Gastrocnemius medialis (tissue), 4 donors: ENCODE measurements around the gene ZAP70. TPM values are rescaled to one million over a fixed set of nuclear protein-coding genes. Genes with fewer than 3 reads are reported as not detected.

Experiments
- ATAC-seq, 2 donors: fragments of 150-250 bp; one replicate each; pipeline ENCODE4 v1.9.1; 2016
- DNase-seq, 2 donors: peaks; one replicate each; pipeline ENCODE4 v3.0.0-alpha.2; 2019
- H3K27ac ChIP-seq, 4 donors: fragments of 200-600 bp; sonication (generic); 1 replicate in 1 of 4; 2 replicates in 3 of 4; pipeline ENCODE4 v1.5.1; 2016 to 2018; ENCODE audit warnings: mild to moderate bottlenecking in 2 of 4, moderate library complexity in 1 of 4
- H3K27me3 ChIP-seq, 3 donors: fragments of 200-600 bp; sonication (generic) in 2 of 3; 1 replicate in 1 of 3; 2 replicates in 2 of 3; pipeline versions ENCODE4 v1.5.1 to v1.6.0; 2016 to 2019; ENCODE audit warnings: mild to moderate bottlenecking in 1 of 3, moderate library complexity in 1 of 3
- H3K36me3 ChIP-seq, 2 donors: fragments of 200-600 bp; sonication (generic) in 1 of 2; one replicate each; pipeline ENCODE4 v1.5.1; 2017 to 2018
- H3K4me1 ChIP-seq, 2 donors: fragments of 200-600 bp; sonication (generic) in 1 of 2; one replicate each; pipeline ENCODE4 v1.5.1; 2016 to 2017; ENCODE audit warnings: mild to moderate bottlenecking in 2 of 2
- H3K4me3 ChIP-seq, 4 donors: fragments of 200-600 bp; sonication (generic) in 3 of 4; 1 replicate in 1 of 4; 2 replicates in 3 of 4; pipeline ENCODE4 v1.5.1; 2016 to 2019; ENCODE audit warnings: mild to moderate bottlenecking in 2 of 4
- H3K9me3 ChIP-seq, 3 donors: fragments of 200-600 bp; sonication (generic) in 2 of 3; 1 replicate in 1 of 3; 2 replicates in 2 of 3; pipeline ENCODE4 v1.5.1; 2016 to 2019
- POLR2A ChIP-seq, 2 donors: fragments of 450-650 bp; IDR thresholded peaks; one replicate each; pipeline ENCODE4 v1.6.1; 2017; ENCODE audit warnings: antibody characterized with exemption in 2 of 2, mild to moderate bottlenecking in 2 of 2, moderate library complexity in 2 of 2
- in situ Hi-C, 4 donors: fragments of 200-750 bp; cut with MboI; loops; one replicate each; pipeline versions ENCODE4 v1.15.0 to v1.8.0; 2017; ENCODE audit warnings: low sequenced_read_pairs in 4 of 4
- intact Hi-C: fragments of 100-400 bp; cut with DNase I; formaldehyde crosslinking; loops from one replicate; pipeline ENCODE4 v1.15.1; 2023; ENCODE audit warnings: low total_unique reads
- total RNA-seq, 4 donors: library from RNA; depleted of rRNA; stranded (reverse); fragments of >200 nt; gene quantifications; one replicate each; pipeline versions ENCODE4 v1.1.0 to v1.2.3, GENCODE V29; 2016
- TF ChIP-seq, protein P1 (sequence below), 5 experiments: fragments of 450-650 bp in 3 of 5; fragments of 200-600 bp in 2 of 5; sonication (generic) in 2 of 5; IDR thresholded peaks in 4 of 5; conservative IDR thresholded peaks in 1 of 5; 1 replicate in 4 of 5; 2 replicates in 1 of 5; pipeline ENCODE4 v1.5.1; 2016 to 2019; ENCODE audit warnings: antibody characterized with exemption in 5 of 5, mild to moderate bottlenecking in 3 of 5, moderate library complexity in 3 of 5

The ZAP70 gene
- total RNA-seq, 4 donors from 2014 or later, result 0.25 to 1.1 TPM; not detected in 2

GRCh38 chr2:97750017-97750416 lies 36.6 kb downstream of the ZAP70 start:
- DNase-seq (no peak), ATAC-seq (no peak)
- TF ChIP-seq POLR2A (IDR thresholded peaks at IDR 0.05), result no peak
- TF ChIP-seq, protein P1, sequence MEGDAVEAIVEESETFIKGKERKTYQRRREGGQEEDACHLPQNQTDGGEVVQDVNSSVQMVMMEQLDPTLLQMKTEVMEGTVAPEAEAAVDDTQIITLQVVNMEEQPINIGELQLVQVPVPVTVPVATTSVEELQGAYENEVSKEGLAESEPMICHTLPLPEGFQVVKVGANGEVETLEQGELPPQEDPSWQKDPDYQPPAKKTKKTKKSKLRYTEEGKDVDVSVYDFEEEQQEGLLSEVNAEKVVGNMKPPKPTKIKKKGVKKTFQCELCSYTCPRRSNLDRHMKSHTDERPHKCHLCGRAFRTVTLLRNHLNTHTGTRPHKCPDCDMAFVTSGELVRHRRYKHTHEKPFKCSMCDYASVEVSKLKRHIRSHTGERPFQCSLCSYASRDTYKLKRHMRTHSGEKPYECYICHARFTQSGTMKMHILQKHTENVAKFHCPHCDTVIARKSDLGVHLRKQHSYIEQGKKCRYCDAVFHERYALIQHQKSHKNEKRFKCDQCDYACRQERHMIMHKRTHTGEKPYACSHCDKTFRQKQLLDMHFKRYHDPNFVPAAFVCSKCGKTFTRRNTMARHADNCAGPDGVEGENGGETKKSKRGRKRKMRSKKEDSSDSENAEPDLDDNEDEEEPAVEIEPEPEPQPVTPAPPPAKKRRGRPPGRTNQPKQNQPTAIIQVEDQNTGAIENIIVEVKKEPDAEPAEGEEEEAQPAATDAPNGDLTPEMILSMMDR (IDR thresholded peaks at IDR 0.05 in 4 of 5, conservative IDR thresholded peaks at IDR 0.05 in 1 of 5), result no peak
- H3K4me1 ChIP-seq, result no peaks in the 10 kb centered on the region
- H3K27me3 ChIP-seq, result no peaks in the 10 kb centered on the region
- H3K4me3 ChIP-seq, result no peak overlapping the region
- intact Hi-C loops (no loop called here), in situ Hi-C loops (no loop called here)
- no peaks in the 10 kb centered on the region for H3K9me3 ChIP-seq
- no peak overlapping the region for H3K27ac ChIP-seq
- H3K36me3 ChIP-seq, result peaks cover 0 to 16% of the 10 kb centered on the region in 2 donors

DNA sequence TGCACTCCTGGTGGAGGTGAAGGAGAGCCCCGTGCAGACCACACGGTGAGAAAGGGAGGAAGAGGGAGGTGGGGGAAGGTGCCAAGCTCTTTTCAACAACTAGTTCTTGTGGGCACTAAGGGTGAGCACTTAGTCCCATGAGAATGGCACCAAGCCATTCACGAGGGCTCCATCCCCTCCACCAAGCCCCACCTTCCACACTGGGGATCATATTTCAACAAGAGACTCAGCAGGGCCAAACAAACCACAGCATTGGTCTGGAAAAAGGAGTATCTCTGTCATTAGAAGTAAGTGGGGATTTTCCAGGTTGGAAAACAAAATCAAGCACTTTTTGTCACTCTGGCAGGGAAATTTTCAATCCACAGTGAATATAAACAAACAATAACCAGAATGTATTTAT lies 38.4 kb downstream of the ZAP70 start:
- Histone ChIP-seq H3K9me3 (no peaks in the 10 kb centered on the region), H3K27ac (no peak overlapping the region), H3K4me1 (no peaks in the 10 kb centered on the region), H3K27me3 (no peaks in the 10 kb centered on the region), H3K36me3 (peaks cover 0 to 34% of the 10 kb centered on the region in 2 donors), H3K4me3 (no peak overlapping the region)
- DNase-seq, result no peak
- ATAC-seq, result no peak
- TF ChIP-seq, protein P1 (IDR thresholded peaks at IDR 0.05 in 4 of 5, conservative IDR thresholded peaks at IDR 0.05 in 1 of 5), result no peak
- TF ChIP-seq POLR2A (IDR thresholded peaks at IDR 0.05), result no peak
- in situ Hi-C loops, result no loop called here
- intact Hi-C loops, result no loop called here

GRCh38 chr2:97752342-97753334 lies 39.3 kb downstream of the ZAP70 start:
- intact Hi-C loops, result no loop called here
- in situ Hi-C loops, result no loop called here
- Histone ChIP-seq H3K36me3 (peaks cover 0 to 43% of the 10 kb centered on the region in 2 donors), H3K4me1 (no peaks in the 10 kb centered on the region), H3K27ac (no peak overlapping the region), H3K4me3 (no peak overlapping the region), H3K27me3 (no peaks in the 10 kb centered on the region), H3K9me3 (no peaks in the 10 kb centered on the region)
- ATAC-seq (no peak), DNase-seq (no peak)
- no peak for TF ChIP-seq POLR2A (IDR thresholded peaks at IDR 0.05)
- TF ChIP-seq, protein P1 (IDR thresholded peaks at IDR 0.05 in 4 of 5, conservative IDR thresholded peaks at IDR 0.05 in 1 of 5), result no peak

- peaks cover 0 to 60% of the 10 kb centered on the region in 2 donors for H3K36me3 ChIP-seq
- no peak overlapping the region for H3K4me3 ChIP-seq
- TF ChIP-seq POLR2A (IDR thresholded peaks at IDR 0.05), result no peak
- TF ChIP-seq, protein P1 (IDR thresholded peaks at IDR 0.05 in 4 of 5, conservative IDR thresholded peaks at IDR 0.05 in 1 of 5), result no peak
- H3K9me3 ChIP-seq, result no peaks in the 10 kb centered on the region
- peaks cover 0 to 4% of the 10 kb centered on the region in 2 donors for H3K4me1 ChIP-seq
- no peaks in the 10 kb centered on the region for H3K27me3 ChIP-seq
- DNase-seq (no peak), ATAC-seq (peak in 1 of 2 donors; percentile 43)
- intact Hi-C loops, result no loop called here
- H3K27ac ChIP-seq, result peak overlapping the region; percentile 35 to 57 (median 54)
- in situ Hi-C loops, result no loop called here
Measured at GRCh38 chr2:97754690-97755346, 41.4 kb downstream of the ZAP70 start.
